PFSK-1 (cell line): ENCODE measurements around the gene TMEM17.

Experiments
- FOXP2 ChIP-seq: optimal IDR thresholded peaks from 2 replicates; pipeline ENCODE3; 2011; ENCODE audit warnings: borderline replicate concordance, control low read depth, inconsistent platforms; ENCODE audit not compliant: insufficient read depth; ENCODE audit errors: extremely low read length, extremely low read depth
- POLR2AphosphoS5 ChIP-seq: IDR thresholded peaks from 2 replicates; pipeline ENCODE4 v1.6.1; 2012; ENCODE audit warnings: low read depth, mild to moderate bottlenecking, control low read depth, low read length, moderate library complexity
- REST ChIP-seq, 2 experiments: IDR thresholded peaks; 2 replicates each; pipeline versions ENCODE4 v1.6.1 to v1.8.0; 2011 to 2012; ENCODE audit warnings: low read depth in 2 of 2, low read length in 2 of 2, control low read depth in 1 of 2, inconsistent platforms in 1 of 2, mild to moderate bottlenecking in 1 of 2, moderate library complexity in 1 of 2; ENCODE audit not compliant: insufficient read depth in 1 of 2
- SIN3A ChIP-seq: IDR thresholded peaks from 2 replicates; pipeline ENCODE4 v1.6.1; 2012; ENCODE audit warnings: mild to moderate bottlenecking, low read length, moderate library complexity, borderline replicate concordance; ENCODE audit not compliant: insufficient read depth
- TAF1 ChIP-seq: IDR thresholded peaks from 2 replicates; pipeline ENCODE4 v1.6.1; 2012; ENCODE audit warnings: low read length, control low read depth, borderline replicate concordance; ENCODE audit not compliant: insufficient read depth

GRCh38 chr2:62465039-62465740 is 40.8 kb downstream of the TMEM17 start:
- no peak for TF ChIP-seq REST (IDR thresholded peaks at IDR 0.05; ENCODE audit: insufficient read depth in 1 of 2, low read depth in 2 of 2, low read length in 2 of 2)
- TF ChIP-seq TAF1, result no peak
- TF ChIP-seq POLR2AphosphoS5, result no peak
- TF ChIP-seq SIN3A, result no peak
- no peak for TF ChIP-seq FOXP2
